ENCODE measurements around the gene SLC44A1.

- TF ChIP-seq CTCF (IDR thresholded peaks at IDR 0.05; ENCODE audit: low read length) = no peak
- no peak for TF ChIP-seq EZH2 (IDR thresholded peaks at IDR 0.05; ENCODE audit: borderline replicate concordance, low read length)
These were observed 2.3 kb downstream of the SLC44A1 start for GRCh38 chr9:105246656-105247173.

Data from OCI-LY1 (cell line).